Hepatocyte (in vitro differentiated cells): ENCODE results near the gene MPHOSPH8. TPM values are rescaled to one million over a fixed set of nuclear protein-coding genes. Genes with fewer than 3 reads are reported as not detected.
A peak's percentile ranks its signal among the peaks of the same experiment; 100 is the strongest.

Source experiments
- DNase-seq: peaks from one replicate; pipeline ENCODE4 v3.0.0-alpha.2; 2016; ENCODE audit warnings: low spot score
- H2AFZ ChIP-seq: fragments of 200-600 bp; sonication (generic); 2 replicates; pipeline ENCODE4 v1.6.0; 2016; ENCODE audit warnings: antibody characterized with exemption, mild to moderate bottlenecking
- H3K27ac ChIP-seq: fragments of 200-600 bp; sonication (generic); 2 replicates; pipeline ENCODE4 v1.5.1; 2016; ENCODE audit warnings: mild to moderate bottlenecking
- H3K27me3 ChIP-seq: fragments of 200-600 bp; sonication (generic); 2 replicates; pipeline ENCODE4 v1.6.1; 2016
- H3K36me3 ChIP-seq: fragments of 200-600 bp; sonication (generic); replicated peaks from 2 replicates; pipeline ENCODE4 v1.5.1; 2016; ENCODE audit warnings: low read depth; ENCODE audit not compliant: insufficient read depth
- H3K4me1 ChIP-seq: fragments of 200-600 bp; sonication (generic); 2 replicates; pipeline ENCODE4 v1.5.1; 2016; ENCODE audit warnings: mild to moderate bottlenecking, moderate library complexity; ENCODE audit not compliant: insufficient read depth
- H3K4me2 ChIP-seq: fragments of 200-600 bp; sonication (generic); 2 replicates; pipeline ENCODE4 v1.6.0; 2016
- H3K4me3 ChIP-seq: fragments of 200-600 bp; sonication (generic); 2 replicates; pipeline ENCODE4 v1.5.1; 2016; ENCODE audit warnings: mild to moderate bottlenecking
- H3K79me2 ChIP-seq: fragments of 200-600 bp; sonication (generic); 2 replicates; pipeline ENCODE4 v1.6.0; 2017; ENCODE audit warnings: mild to moderate bottlenecking
- H3K9me2 ChIP-seq: fragments of 200-600 bp; sonication (generic); replicated peaks from 2 replicates; pipeline ENCODE4 v1.6.0; 2017; ENCODE audit warnings: mild to moderate bottlenecking; ENCODE audit not compliant: insufficient read depth
- H3K9me3 ChIP-seq: fragments of 200-600 bp; sonication (generic); 2 replicates; pipeline ENCODE4 v1.5.1; 2016; ENCODE audit warnings: low read depth, mild to moderate bottlenecking
- H4K20me1 ChIP-seq: fragments of 200-600 bp; sonication (generic); 2 replicates; pipeline ENCODE4 v1.6.0; 2016; ENCODE audit warnings: mild to moderate bottlenecking; ENCODE audit not compliant: insufficient read depth, poor library complexity, severe bottlenecking
- CTCF ChIP-seq: fragments of 200-600 bp; sonication (generic); IDR thresholded peaks from 2 replicates; pipeline ENCODE4 v1.5.1; 2016; ENCODE audit warnings: antibody characterized with exemption, mild to moderate bottlenecking; ENCODE audit not compliant: poor library complexity
- EZH2 ChIP-seq: fragments of 200-600 bp; sonication (generic); IDR thresholded peaks from 2 replicates; pipeline ENCODE4 v1.6.1; 2016; ENCODE audit warnings: antibody characterized with exemption, mild to moderate bottlenecking, borderline replicate concordance
- EZH2phosphoT487 ChIP-seq: fragments of 200-600 bp; sonication (generic); IDR thresholded peaks from one replicate; pipeline ENCODE4 v1.6.1; 2018; ENCODE audit warnings: antibody characterized with exemption, mild to moderate bottlenecking, low read depth, moderate library complexity; ENCODE audit not compliant: unreplicated experiment, severe bottlenecking
- WGBS: methylation state at CpG from one replicate; pipeline ENCODE4 v1.1.6; 2016; ENCODE audit warnings: low lambda C conversion rate; ENCODE audit errors: missing lambda C conversion rate; 5-methylcytosine and 5-hydroxymethylcytosine counted together
- polyA plus RNA-seq: library from polyadenylated mRNA; unstranded; fragments of >200 nt; fragmentation: Nextera tagmentation; extraction: Ambion mirVana; gene quantifications from 2 replicates; pipeline ENCODE4 v1.2.1, GENCODE V29; 2016
- total RNA-seq: library from RNA; depleted of rRNA; stranded (reverse); fragments of >200 nt; gene quantifications from 2 replicates; pipeline ENCODE4 v1.2.3, GENCODE V29; 2014

Gene MPHOSPH8
- 17.5 and 21.6 TPM in 2 replicates for total RNA-seq
- 12.8 and 14.5 TPM in 2 replicates for polyA plus RNA-seq

GRCh38 chr13:19633479-19634255 lies at the start of gene MPHOSPH8:
TSS of gene MPHOSPH8 (plus strand) at chr13:19633659. CDS start at chr13:19633749, 90 bp downstream.
- peaks cover 45% of the 10 kb centered on the region for H3K79me2 ChIP-seq
- H3K36me3 ChIP-seq = no peaks in the 10 kb centered on the region
- H3K4me3 ChIP-seq = peak within 1 kb of the TSS; percentile 50
- no peaks in the 10 kb centered on the region for H3K9me3 ChIP-seq
- WGBS = 1% methylated on average over 51 of the region's 58 CpGs
- peak within 1 kb of the TSS; percentile 86 for H3K4me2 ChIP-seq
- TF ChIP-seq EZH2phosphoT487 (no peak), CTCF (no peak), EZH2 (no peak)
- no peaks in the 10 kb centered on the region for H3K9me2 ChIP-seq
- DNase-seq = peak; percentile 97
- H3K4me1 ChIP-seq = peaks cover 17% of the 10 kb centered on the region
- peaks cover 17% of the 10 kb centered on the region for H4K20me1 ChIP-seq
- H2AFZ ChIP-seq = peak within 1 kb of the TSS; percentile 88
- peak within 1 kb of the TSS; percentile 93 for H3K27ac ChIP-seq
- H3K27me3 ChIP-seq = no peaks in the 10 kb centered on the region

GRCh38 chr13:19586904-19587634 lies 46.4 kb upstream of the MPHOSPH8 start:
- H3K36me3 ChIP-seq = no peaks in the 10 kb centered on the region
- DNase-seq = no peak
- no peaks in the 10 kb centered on the region for H3K9me3 ChIP-seq
- H3K27me3 ChIP-seq = no peaks in the 10 kb centered on the region
- H3K27ac ChIP-seq = no peak overlapping the region
- no peaks in the 10 kb centered on the region for H3K4me1 ChIP-seq
- no peak for TF ChIP-seq EZH2
- H3K9me2 ChIP-seq = no peaks in the 10 kb centered on the region
- no peaks in the 10 kb centered on the region for H3K79me2 ChIP-seq
- no peak overlapping the region for H3K4me3 ChIP-seq
- H3K4me2 ChIP-seq = no peak overlapping the region
- H2AFZ ChIP-seq = no peak overlapping the region
- WGBS = 80% methylated on average over 16 of the region's 17 CpGs
- H4K20me1 ChIP-seq = no peaks in the 10 kb centered on the region

GRCh38 chr13:19587635-19588300 lies 45.7 kb upstream of the MPHOSPH8 start:
- Histone ChIP-seq H3K4me3 (no peak overlapping the region), H4K20me1 (no peaks in the 10 kb centered on the region), H2AFZ (no peak overlapping the region), H3K9me2 (no peaks in the 10 kb centered on the region), H3K27me3 (no peaks in the 10 kb centered on the region), H3K79me2 (no peaks in the 10 kb centered on the region), H3K27ac (no peak overlapping the region), H3K36me3 (no peaks in the 10 kb centered on the region), H3K4me1 (no peaks in the 10 kb centered on the region), H3K9me3 (no peaks in the 10 kb centered on the region), H3K4me2 (no peak overlapping the region)
- peak; percentile 19 for DNase-seq
- 72% methylated on average over 9 of the region's 9 CpGs for WGBS
- TF ChIP-seq EZH2 (no peak), CTCF (peak; percentile 26), EZH2phosphoT487 (no peak)
